Glutamatergic neuron (in vitro differentiated cells): ENCODE results near the gene KHDC3L. TPM values are rescaled to one million over a fixed set of nuclear protein-coding genes. Genes with fewer than 3 reads are reported as not detected.
"Not testable (repeated sequence)": the region's sequence is repeated elsewhere in the genome, so short reads cannot be mapped to it uniquely, and the experiment has no call there.

Experiments
- DNase-seq: peaks from one replicate; pipeline ENCODE4 v3.0.0; 2022
- H3K27ac Mint-ChIP-seq: one replicate; pipeline ENCODE4 v1.8.0; 2020; ENCODE audit warnings: mild to moderate bottlenecking, mixed read lengths, inconsistent platforms; ENCODE audit not compliant: unreplicated experiment
- H3K27me3 Mint-ChIP-seq: one replicate; pipeline ENCODE4 v1.8.0; 2020; ENCODE audit warnings: mild to moderate bottlenecking, moderate library complexity, mixed read lengths, inconsistent platforms; ENCODE audit not compliant: unreplicated experiment
- H3K36me3 Mint-ChIP-seq: one replicate; pipeline ENCODE4 v1.8.0; 2020; ENCODE audit warnings: mild to moderate bottlenecking, mixed read lengths, inconsistent platforms; ENCODE audit not compliant: unreplicated experiment
- H3K4me1 Mint-ChIP-seq: one replicate; pipeline ENCODE4 v1.8.0; 2020; ENCODE audit warnings: mild to moderate bottlenecking, low read depth, mixed read lengths, inconsistent platforms; ENCODE audit not compliant: unreplicated experiment
- H3K4me3 Mint-ChIP-seq: one replicate; pipeline ENCODE4 v1.8.0; 2020; ENCODE audit warnings: mild to moderate bottlenecking, mixed read lengths, inconsistent platforms; ENCODE audit not compliant: unreplicated experiment
- H3K9me3 Mint-ChIP-seq: one replicate; pipeline ENCODE4 v1.8.0; 2020; ENCODE audit warnings: mild to moderate bottlenecking, moderate library complexity, mixed read lengths, inconsistent platforms; ENCODE audit not compliant: unreplicated experiment
- CTCF ChIP-seq: fragments of 200-600 bp; sonication (generic); IDR thresholded peaks from one replicate; pipeline ENCODE4 v1.5.0; 2021; ENCODE audit not compliant: partially characterized antibody, unreplicated experiment
- total RNA-seq: library from RNA; stranded (reverse); fragmentation: NEBNext Ultra II Directional; extraction: Animal tissue kit (Norgen Biotek cat#: 25700); gene quantifications from one replicate; pipeline ENCODE4 v1.2.1, GENCODE V29; 2021; ENCODE audit not compliant: unreplicated experiment

Gene KHDC3L
- total RNA-seq, 1 donor from 2014 or later = not detected

DNA sequence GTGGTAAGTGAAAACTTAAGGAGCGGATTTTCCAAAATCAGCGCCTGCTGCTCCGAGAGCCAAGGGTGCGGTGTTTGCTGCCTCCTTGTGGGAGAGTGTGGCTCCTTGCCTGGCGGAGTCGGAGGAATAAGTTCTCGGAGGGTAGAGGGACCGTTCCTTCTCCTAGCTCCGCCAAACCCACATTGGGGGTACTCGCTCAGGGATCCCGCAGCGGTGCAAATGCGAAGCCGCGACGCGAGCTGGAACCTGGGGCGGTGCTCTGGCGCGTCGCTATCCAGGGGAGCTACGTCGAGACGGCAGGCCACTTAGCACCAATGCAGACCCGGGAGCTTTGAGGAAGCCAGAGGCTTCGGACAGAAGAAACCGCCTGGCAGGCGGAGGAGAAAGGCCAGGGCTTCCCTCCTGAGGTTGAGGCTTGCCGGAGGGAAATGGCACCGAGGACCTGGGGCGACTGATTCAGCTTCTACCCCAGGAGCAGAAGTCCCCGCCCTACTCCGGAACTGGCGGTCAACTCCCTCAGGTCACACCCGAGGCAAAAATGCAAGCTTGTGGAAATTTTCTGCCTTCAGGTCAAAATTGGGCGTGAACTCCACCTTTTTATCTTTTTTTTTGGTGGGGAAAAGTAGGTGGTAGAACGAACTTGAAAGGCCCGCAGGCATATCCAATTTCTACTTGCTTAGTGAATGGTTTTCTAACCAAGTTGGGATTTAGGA, 26.5 kb downstream of the KHDC3L start:
- H3K27me3 Mint-ChIP-seq = peaks cover 1% of the 10 kb centered on the region
- H3K27ac Mint-ChIP-seq = no peak overlapping the region
- no peaks in the 10 kb centered on the region for H3K9me3 Mint-ChIP-seq
- no peaks in the 10 kb centered on the region for H3K4me1 Mint-ChIP-seq
- peak; percentile 69 for DNase-seq
- TF ChIP-seq CTCF = peak; percentile 29
- H3K36me3 Mint-ChIP-seq = no peaks in the 10 kb centered on the region
- H3K4me3 Mint-ChIP-seq = peak overlapping the region; percentile 85

GRCh38 chr6:73389854-73390253, 27.4 kb downstream of the KHDC3L start:
- no peak for TF ChIP-seq CTCF
- Mint-ChIP-seq H3K9me3 (no peaks in the 10 kb centered on the region), H3K27ac (no peak overlapping the region), H3K4me3 (no peak overlapping the region), H3K36me3 (no peaks in the 10 kb centered on the region), H3K27me3 (peaks cover 1% of the 10 kb centered on the region), H3K4me1 (no peaks in the 10 kb centered on the region)
- DNase-seq = no peak

DNA sequence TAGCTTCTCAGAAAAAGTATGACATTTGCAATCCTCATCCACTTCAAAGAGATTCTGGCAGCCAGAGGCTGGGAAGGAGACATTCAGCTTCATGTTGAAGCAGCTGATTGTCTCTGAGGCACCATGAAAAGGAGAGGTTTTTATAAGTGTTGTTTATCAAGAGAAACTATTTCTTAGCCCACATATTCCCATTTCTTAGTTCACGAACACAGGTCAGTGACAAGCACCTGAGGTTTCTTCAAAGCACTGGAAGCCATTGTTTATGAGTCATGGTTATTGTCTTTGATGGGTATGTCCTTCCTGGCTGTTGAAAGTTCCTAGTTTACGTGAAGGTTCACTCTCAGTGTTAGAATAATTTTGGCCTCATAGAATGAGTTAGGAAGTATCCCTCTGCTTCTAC, 29.2 kb downstream of the KHDC3L start:
- H3K4me1 Mint-ChIP-seq = no peaks in the 10 kb centered on the region
- H3K36me3 Mint-ChIP-seq = no peaks in the 10 kb centered on the region
- no peak for TF ChIP-seq CTCF
- H3K4me3 Mint-ChIP-seq = no peak overlapping the region
- H3K27ac Mint-ChIP-seq = no peak overlapping the region
- DNase-seq = no peak
- H3K27me3 Mint-ChIP-seq = peaks cover 1% of the 10 kb centered on the region
- no peaks in the 10 kb centered on the region for H3K9me3 Mint-ChIP-seq

DNA sequence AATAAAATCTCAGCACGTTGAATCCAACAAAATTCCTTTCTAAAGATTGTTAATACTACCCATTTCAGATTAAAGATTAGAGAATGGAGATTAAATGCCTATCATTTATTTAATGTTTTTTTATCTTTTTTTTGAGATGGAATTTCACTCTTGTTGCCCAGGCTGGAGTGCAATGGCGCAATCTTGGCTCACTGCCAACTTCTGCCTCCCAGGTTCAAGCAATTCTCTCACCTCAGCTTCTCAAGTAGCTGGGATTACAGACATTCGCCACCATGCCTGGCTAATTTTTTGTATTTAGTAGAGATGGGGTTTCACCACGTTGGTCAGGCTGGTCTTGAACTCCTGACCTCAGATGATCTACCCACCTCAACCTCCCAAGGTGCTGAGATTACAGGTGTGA, 29.7 kb downstream of the KHDC3L start:
- H3K4me3 Mint-ChIP-seq, H3K9me3 Mint-ChIP-seq, H3K27ac Mint-ChIP-seq, H3K27me3 Mint-ChIP-seq, DNase-seq, H3K36me3 Mint-ChIP-seq, H3K4me1 Mint-ChIP-seq: not testable (repeated sequence)

GRCh38 chr6:73393278-73393677, 30.8 kb downstream of the KHDC3L start:
- no peak overlapping the region for H3K27ac Mint-ChIP-seq
- no peak overlapping the region for H3K4me3 Mint-ChIP-seq
- H3K27me3 Mint-ChIP-seq = peaks cover 1% of the 10 kb centered on the region
- DNase-seq = no peak
- no peaks in the 10 kb centered on the region for H3K36me3 Mint-ChIP-seq
- TF ChIP-seq CTCF = no peak
- H3K4me1 Mint-ChIP-seq = no peaks in the 10 kb centered on the region
- no peaks in the 10 kb centered on the region for H3K9me3 Mint-ChIP-seq
